Lower leg skin (tissue), 4 donors: ENCODE results near the gene PPP1R1B. TPM values are rescaled to one million over a fixed set of nuclear protein-coding genes. Genes with fewer than 3 reads are reported as not detected.
A peak's percentile ranks its signal among the peaks of the same experiment; 100 is the strongest.

ENCODE experiments used
- DNase-seq, 2 donors: peaks; one replicate each; pipeline ENCODE4 v3.0.0-alpha.2; 2019; ENCODE audit warnings: low spot score in 2 of 2
- H3K4me3 ChIP-seq: fragments of 200-600 bp; sonication (generic); 2 replicates; pipeline ENCODE4 v1.5.1; 2017; ENCODE audit warnings: mild to moderate bottlenecking, low read depth; ENCODE audit not compliant: poor library complexity, severe bottlenecking
- CTCF ChIP-seq, 3 donors: fragments of 450-650 bp; IDR thresholded peaks; one replicate each; pipeline ENCODE4 v1.5.1; 2016; ENCODE audit warnings: antibody characterized with exemption in 3 of 3, mild to moderate bottlenecking in 3 of 3, moderate library complexity in 2 of 3
- POLR2A ChIP-seq, 2 donors: fragments of 450-650 bp; IDR thresholded peaks; one replicate each; pipeline ENCODE4 v1.6.1; 2016 to 2017; ENCODE audit warnings: antibody characterized with exemption in 2 of 2, mild to moderate bottlenecking in 1 of 2, moderate library complexity in 1 of 2
- WGBS, 2 donors: methylation state at CpG; one replicate each; pipeline ENCODE4 v1.1.5; 2018; 5-methylcytosine and 5-hydroxymethylcytosine counted together
- intact Hi-C: fragments of 100-400 bp; cut with DNase I; formaldehyde crosslinking; loops from one replicate; pipeline ENCODE4 v1.15.0; 2023; ENCODE audit warnings: low total_unique reads
- total RNA-seq, 4 donors: library from RNA; depleted of rRNA; stranded (reverse); fragments of >200 nt; gene quantifications; one replicate each; pipeline ENCODE4 v1.1.0, GENCODE V29; 2016

Gene PPP1R1B
- total RNA-seq, 4 donors from 2014 or later, result 18.5 to 102 (median 51.8) TPM

DNA sequence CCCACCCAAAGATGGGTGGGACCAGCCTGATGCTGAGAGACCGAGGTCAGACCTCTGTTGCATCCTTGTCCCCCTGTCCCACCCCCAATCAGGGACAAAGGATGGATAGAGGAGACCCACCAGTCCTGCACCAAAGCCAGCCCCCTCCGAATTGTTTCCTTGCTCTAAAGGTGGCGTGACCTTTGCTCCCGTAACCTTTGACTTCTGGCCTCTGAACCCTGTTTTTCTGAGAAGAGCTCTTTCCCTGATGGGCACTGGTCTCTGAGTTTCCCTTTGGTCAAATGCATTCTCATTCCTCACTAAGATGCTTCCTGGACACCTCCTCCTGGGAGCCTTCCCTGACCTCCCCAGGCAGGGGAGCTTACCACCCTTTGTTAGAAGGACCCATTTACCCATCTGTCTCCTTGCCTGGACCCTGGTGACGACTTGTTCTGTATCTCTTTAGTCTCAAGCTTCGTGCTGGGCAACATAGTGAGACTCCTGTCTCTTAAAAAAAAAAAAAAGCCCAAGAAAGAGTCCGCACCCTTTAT is 13.8 kb upstream of the PPP1R1B start:
- TF ChIP-seq CTCF (IDR thresholded peaks at IDR 0.05), result no peak
- TF ChIP-seq POLR2A (IDR thresholded peaks at IDR 0.05), result no peak

GRCh38 chr17:39614545-39615157 is 12.1 kb upstream of the PPP1R1B start:
- 93 to 94% methylated on average over 3 of the region's 3 CpGs for WGBS, 2 donors
- intact Hi-C loops, result loop anchor here (5.0 kb wide), 1 partner anchor 67 kb away; no protein-coding TSS in a partner anchor
- H3K4me3 ChIP-seq, result no peak overlapping the region
- TF ChIP-seq CTCF (IDR thresholded peaks at IDR 0.05) (no peak), POLR2A (IDR thresholded peaks at IDR 0.05) (no peak)
- no peak for DNase-seq

More for the DNA sequence above, 13.8 kb upstream of the PPP1R1B start:
- intact Hi-C loops, result loop anchor here (5.0 kb wide), 1 partner anchor 66 kb away; no protein-coding TSS in a partner anchor
- 70 to 80% methylated on average over 7 of the region's 7 CpGs for WGBS, 2 donors
- no peak for DNase-seq
- H3K4me3 ChIP-seq, result no peak overlapping the region

GRCh38 chr17:39615434-39615833 is 11.3 kb upstream of the PPP1R1B start:
- no peak overlapping the region for H3K4me3 ChIP-seq
- intact Hi-C loops, result no loop called here
- TF ChIP-seq CTCF (IDR thresholded peaks at IDR 0.05) (no peak), POLR2A (IDR thresholded peaks at IDR 0.05) (no peak)
- WGBS, 2 donors, result 50 to 55% methylated on average over 6 of the region's 6 CpGs
- DNase-seq, result no peak

- TF ChIP-seq POLR2A (IDR thresholded peaks at IDR 0.05) (no peak), CTCF (IDR thresholded peaks at IDR 0.05) (no peak)
- 80 to 93% methylated on average over 3 of the region's 3 CpGs for WGBS, 2 donors
- intact Hi-C loops, result no loop called here
- DNase-seq, result no peak
- H3K4me3 ChIP-seq, result no peak overlapping the region
Observed at GRCh38 chr17:39617100-39617445, 9.7 kb upstream of the PPP1R1B start.

- DNase-seq, result peak; percentile 42 to 92
- H3K4me3 ChIP-seq, result peak overlapping the region; percentile 32
- intact Hi-C loops, result no loop called here
- WGBS, 2 donors, result 2% methylated on average over 26 to 43 of the region's 79 CpGs
- TF ChIP-seq POLR2A (IDR thresholded peaks at IDR 0.05) (no peak), CTCF (IDR thresholded peaks at IDR 0.05) (no peak)
Observed at GRCh38 chr17:39617446-39618245, 9.1 kb upstream of the PPP1R1B start.
